ENCODE results near the gene ASPA. TPM values are rescaled to one million over a fixed set of nuclear protein-coding genes. Genes with fewer than 3 reads are reported as not detected.

Gene ASPA
- total RNA-seq, 1 donor from 2014 or later = 0.06 TPM

DNA sequence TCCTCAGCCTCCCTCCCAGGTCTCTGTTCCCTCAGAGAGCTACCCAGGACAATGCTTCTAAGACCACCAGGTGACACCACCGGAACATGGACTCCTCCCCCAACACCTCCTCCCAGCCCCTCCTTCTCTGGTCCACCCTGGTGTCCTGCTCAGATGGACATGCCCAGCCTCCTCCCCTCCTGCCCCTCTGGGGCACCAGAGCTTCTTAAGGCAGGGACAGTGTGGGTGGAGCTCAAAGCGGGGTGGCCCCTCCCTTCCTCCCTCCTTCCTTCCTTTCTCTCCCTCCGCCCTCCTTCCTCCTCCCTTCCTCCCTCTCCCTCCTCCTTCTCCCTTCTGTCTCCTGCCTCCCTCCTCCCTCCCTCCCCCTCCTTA lies 59.1 kb downstream of the ASPA start:
- no peak overlapping the region for H3K4me3 ChIP-seq (ENCODE audit: low read depth, low read length)
- TF ChIP-seq, protein P1, sequence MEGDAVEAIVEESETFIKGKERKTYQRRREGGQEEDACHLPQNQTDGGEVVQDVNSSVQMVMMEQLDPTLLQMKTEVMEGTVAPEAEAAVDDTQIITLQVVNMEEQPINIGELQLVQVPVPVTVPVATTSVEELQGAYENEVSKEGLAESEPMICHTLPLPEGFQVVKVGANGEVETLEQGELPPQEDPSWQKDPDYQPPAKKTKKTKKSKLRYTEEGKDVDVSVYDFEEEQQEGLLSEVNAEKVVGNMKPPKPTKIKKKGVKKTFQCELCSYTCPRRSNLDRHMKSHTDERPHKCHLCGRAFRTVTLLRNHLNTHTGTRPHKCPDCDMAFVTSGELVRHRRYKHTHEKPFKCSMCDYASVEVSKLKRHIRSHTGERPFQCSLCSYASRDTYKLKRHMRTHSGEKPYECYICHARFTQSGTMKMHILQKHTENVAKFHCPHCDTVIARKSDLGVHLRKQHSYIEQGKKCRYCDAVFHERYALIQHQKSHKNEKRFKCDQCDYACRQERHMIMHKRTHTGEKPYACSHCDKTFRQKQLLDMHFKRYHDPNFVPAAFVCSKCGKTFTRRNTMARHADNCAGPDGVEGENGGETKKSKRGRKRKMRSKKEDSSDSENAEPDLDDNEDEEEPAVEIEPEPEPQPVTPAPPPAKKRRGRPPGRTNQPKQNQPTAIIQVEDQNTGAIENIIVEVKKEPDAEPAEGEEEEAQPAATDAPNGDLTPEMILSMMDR (conservative IDR thresholded peaks at IDR 0.05; ENCODE audit: low read depth, low read length) = no peak
- no peak for DNase-seq (ENCODE audit: low read depth)

DNA sequence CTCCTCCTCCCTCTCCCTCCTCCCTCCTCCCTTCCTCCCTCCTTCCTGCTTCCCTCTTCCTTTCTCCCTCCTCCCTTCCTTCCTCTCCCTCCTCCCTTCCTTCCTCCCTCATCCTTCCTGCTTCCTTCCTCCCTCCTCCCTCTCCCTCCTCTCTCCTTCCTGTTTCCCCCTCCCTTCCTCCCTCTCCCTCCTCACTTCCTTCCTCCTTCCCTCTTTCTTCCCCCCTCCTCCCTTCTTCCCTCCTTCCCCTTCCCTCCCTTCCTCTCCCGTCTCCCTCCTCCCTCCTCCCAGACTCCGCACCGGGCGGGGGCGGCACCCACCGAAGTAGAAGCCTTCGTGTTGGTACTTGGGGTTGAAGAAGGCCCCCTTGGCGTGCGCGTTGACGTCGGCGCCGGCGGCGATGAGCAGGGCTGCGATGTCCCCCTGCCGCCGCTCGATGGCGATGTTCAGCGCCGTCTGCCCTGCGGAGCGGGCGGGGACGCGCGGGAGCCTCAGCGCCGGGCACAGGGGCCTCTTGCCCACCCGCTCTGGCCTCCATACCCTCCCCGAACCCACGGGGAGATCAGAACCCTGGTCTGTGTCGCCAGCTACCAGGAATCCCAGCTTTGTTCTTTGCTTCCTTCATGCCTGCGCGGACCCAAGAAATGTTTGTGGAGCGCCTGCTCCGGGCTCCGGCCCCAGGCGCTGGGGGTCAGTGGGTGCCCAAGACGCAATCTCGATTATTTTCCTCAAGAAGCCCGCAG lies 59.6 kb downstream of the ASPA start:
- peak overlapping the region; percentile 51 for H3K4me3 ChIP-seq (ENCODE audit: low read depth, low read length)
- TF ChIP-seq, protein P1 (conservative IDR thresholded peaks at IDR 0.05; ENCODE audit: low read depth, low read length) = peak; percentile 55
- DNase-seq (ENCODE audit: low read depth) = no peak

DNA sequence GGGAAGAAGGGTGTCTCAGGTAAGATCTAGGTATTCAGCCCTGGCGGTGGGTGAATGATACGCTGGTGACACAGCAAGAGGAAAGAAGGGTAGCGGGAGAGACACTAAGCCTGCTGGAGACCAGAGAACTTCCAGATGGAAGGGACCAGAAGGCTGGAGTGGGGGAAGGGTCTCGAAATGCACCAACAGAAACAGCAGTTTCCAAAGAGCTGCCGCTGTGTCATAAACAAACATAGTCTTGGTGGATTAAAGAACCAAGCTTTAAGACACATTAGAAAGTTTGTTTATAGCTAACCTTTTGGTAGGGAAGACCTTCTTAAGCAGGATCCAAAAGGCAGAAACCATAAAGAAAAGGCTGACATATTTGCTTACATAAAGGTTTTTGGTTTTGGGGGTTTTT lies 60.9 kb downstream of the ASPA start:
- DNase-seq (ENCODE audit: low read depth) = no peak
- TF ChIP-seq, protein P1 (conservative IDR thresholded peaks at IDR 0.05; ENCODE audit: low read depth, low read length) = no peak
- H3K4me3 ChIP-seq (ENCODE audit: low read depth, low read length) = no peak overlapping the region

DNA sequence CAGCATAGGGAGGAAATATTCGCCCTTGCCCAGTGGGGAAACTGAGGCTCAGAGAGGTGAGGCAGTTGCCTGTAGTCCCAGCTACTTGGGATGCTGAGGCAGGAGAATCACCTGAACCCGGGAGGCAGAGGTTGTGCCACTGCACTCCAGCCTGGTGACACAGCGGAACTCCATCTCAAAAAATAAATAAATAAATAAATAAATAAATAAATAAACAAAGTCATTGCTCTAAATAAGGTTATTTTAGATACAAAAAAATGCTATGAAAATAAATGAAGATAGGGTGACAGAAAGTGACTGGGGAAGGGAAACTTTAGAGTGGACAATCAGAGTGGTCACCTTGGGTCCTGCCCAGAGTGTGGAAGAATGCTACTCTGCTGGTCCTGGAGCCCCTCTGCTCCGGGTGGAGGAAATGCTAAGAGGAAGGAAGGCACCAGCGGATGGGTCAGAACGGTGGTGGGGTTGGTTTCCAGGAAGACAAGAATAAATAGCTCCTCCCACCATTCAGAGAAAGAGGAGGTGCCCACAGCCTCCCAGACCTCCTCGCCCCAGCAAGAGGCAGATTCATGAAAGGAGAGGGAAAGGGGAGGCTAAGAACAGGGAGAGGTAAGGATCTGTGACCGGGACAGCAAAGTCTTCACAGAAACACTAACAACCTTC lies 64.2 kb downstream of the ASPA start:
- no peak overlapping the region for H3K4me3 ChIP-seq (ENCODE audit: low read depth, low read length)
- TF ChIP-seq, protein P1 (conservative IDR thresholded peaks at IDR 0.05; ENCODE audit: low read depth, low read length) = no peak
- DNase-seq (ENCODE audit: low read depth) = no peak

DNA sequence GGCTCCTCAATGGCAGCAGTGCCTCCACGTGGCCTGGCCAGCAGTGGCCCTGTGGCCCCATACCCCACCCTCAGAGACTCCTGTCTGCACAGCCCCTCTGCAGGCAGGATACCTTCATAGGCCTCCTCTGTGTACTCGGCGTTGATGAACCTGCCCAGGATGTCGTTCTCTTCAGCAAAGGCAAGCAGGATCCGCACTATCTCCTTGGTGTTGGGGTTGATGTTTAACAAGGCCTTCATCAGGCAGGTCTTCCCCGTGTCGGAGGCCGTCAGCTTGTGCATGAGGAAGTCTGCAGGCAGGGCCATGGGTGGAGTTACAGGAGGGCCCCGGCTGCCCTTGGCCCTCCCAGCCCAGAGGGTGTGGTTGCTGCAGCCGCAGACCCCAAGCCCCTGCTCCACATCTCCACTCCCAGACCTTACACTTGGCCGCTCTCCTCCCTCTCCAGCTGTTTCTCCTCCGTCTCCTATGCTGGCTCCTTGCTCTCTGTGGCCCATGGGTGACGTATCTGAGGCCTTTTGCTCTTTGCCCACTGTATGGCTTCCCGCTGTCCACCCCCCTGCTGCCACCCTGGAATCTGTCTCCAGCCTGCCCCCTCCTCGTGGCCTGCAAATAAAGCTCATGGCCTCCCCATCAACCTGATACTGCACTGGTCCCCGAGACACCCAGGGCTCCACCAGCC lies 66.8 kb downstream of the ASPA start:
- no peak for DNase-seq (ENCODE audit: low read depth)
- TF ChIP-seq, protein P1 (conservative IDR thresholded peaks at IDR 0.05; ENCODE audit: low read depth, low read length) = no peak
- no peak overlapping the region for H3K4me3 ChIP-seq (ENCODE audit: low read depth, low read length)

DNA sequence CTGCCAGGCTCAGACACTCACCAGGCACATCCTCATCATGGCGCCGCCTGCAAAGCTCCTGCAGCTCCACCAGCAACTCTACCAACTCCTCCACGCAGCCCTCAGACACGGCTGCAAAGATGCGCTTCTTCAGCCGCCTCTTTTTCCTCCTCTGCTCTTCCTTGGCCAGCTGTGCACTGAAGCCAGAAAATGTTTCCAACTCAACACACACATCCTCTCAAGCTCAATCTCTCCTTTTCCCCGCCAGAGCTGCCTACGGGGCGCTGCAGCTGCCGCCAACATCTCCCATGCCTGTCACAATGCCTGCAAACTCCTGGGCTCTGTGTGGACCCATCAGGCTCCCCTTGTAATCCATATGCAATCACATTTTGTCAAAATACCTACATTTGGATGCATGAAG lies 67.7 kb downstream of the ASPA start:
- no peak overlapping the region for H3K4me3 ChIP-seq (ENCODE audit: low read depth, low read length)
- no peak for DNase-seq (ENCODE audit: low read depth)
- TF ChIP-seq, protein P1 (conservative IDR thresholded peaks at IDR 0.05; ENCODE audit: low read depth, low read length) = no peak

All from epithelial cell of proximal tubule (primary cell).